HS-27A (cell line): ENCODE measurements around the gene ERBB4.

Experiments used
- DNase-seq: peaks from one replicate; pipeline ENCODE4 v3.0.0-alpha.2; 2012; ENCODE audit warnings: low read depth, missing footprints

The ERBB4 gene

GRCh38 chr2:212364112-212364985, 174.3 kb downstream of the ERBB4 start:
- DNase-seq: no peak

- DNase-seq: no peak
Measured at GRCh38 chr2:212361174-212361756, 177.3 kb downstream of the ERBB4 start.

GRCh38 chr2:212360068-212360460, 178.5 kb downstream of the ERBB4 start:
- no peak for DNase-seq

GRCh38 chr2:212359425-212360067, 179.1 kb downstream of the ERBB4 start:
- DNase-seq: no peak

GRCh38 chr2:212357606-212358005, 181.0 kb downstream of the ERBB4 start:
- DNase-seq: no peak

GRCh38 chr2:212354382-212354781, 184.2 kb downstream of the ERBB4 start:
- DNase-seq: no peak

GRCh38 chr2:212348501-212348900, 190.1 kb downstream of the ERBB4 start:
- DNase-seq: no peak

- no peak for DNase-seq
Measured at GRCh38 chr2:212346865-212347264, 191.7 kb downstream of the ERBB4 start.

- no peak for DNase-seq
Measured at GRCh38 chr2:212345966-212346365, 192.6 kb downstream of the ERBB4 start.

- DNase-seq: no peak
Measured at GRCh38 chr2:212344131-212344530, 194.5 kb downstream of the ERBB4 start.

- DNase-seq: no peak
Measured at GRCh38 chr2:212343167-212343566, 195.4 kb downstream of the ERBB4 start.

GRCh38 chr2:212337486-212338343, 200.9 kb downstream of the ERBB4 start:
- no peak for DNase-seq

GRCh38 chr2:212337036-212337435, 201.6 kb downstream of the ERBB4 start:
- no peak for DNase-seq

GRCh38 chr2:212330263-212330662, 208.3 kb downstream of the ERBB4 start:
- DNase-seq: no peak

- no peak for DNase-seq
Measured at GRCh38 chr2:212328712-212329496, 209.7 kb downstream of the ERBB4 start.

GRCh38 chr2:212328136-212328535, 210.5 kb downstream of the ERBB4 start:
- DNase-seq: no peak

- DNase-seq: no peak
Measured at GRCh38 chr2:212327171-212327809, 211.3 kb downstream of the ERBB4 start.

- DNase-seq: no peak
Measured at GRCh38 chr2:212318636-212319035, 220.0 kb downstream of the ERBB4 start.

GRCh38 chr2:212314680-212315079, 223.9 kb downstream of the ERBB4 start:
- DNase-seq: no peak

GRCh38 chr2:212311807-212312404, 226.7 kb downstream of the ERBB4 start:
- no peak for DNase-seq
